ENCODE measurements around the gene TMEM185B.
A peak's percentile ranks its signal among the peaks of the same experiment; 100 is the strongest.

DNA sequence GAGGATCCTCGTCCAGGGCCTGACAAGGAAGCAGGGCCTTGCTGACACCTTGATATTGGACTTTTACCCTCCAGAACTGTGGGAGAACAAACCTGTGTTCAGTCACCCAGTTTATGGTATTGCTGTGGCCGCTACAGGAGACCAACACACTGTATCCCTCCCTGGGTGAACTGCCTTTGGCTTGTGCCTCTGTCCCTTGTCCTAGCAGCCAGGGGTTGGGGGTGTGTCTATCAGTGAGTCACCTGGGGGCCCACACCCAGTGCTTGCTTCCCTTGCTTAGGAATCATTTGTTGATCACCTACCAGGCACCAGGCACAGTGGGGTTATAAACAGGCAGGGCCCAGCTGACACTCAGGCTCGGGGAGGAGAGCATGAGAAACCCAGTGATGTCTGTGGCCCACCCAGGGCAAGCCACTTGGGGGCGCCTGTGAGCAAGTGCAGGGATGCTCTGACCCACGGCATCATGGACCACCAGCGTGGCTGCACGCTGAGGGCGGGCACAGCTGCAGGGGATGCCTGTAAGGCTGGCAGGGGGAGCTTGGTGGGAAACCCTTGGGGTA, 17.1 kb downstream of the TMEM185B start:
- no peak for TF ChIP-seq EP300 (IDR thresholded peaks at IDR 0.05; ENCODE audit: low read depth)
- peak; percentile 25 to 43 (median 37) for TF ChIP-seq CTCF (IDR thresholded peaks at IDR 0.05)
